ENCODE measurements around the gene FAM50A.
A peak's percentile ranks its signal among the peaks of the same experiment; 100 is the strongest.

The FAM50A gene

GRCh38 chrX:154476821-154477220 is 32.9 kb downstream of the FAM50A start:
- Histone ChIP-seq H3K9ac (ENCODE audit: low read length) (no peak overlapping the region), H3K27ac (ENCODE audit: low read depth, low read length) (no peak overlapping the region), H3K4me3 (ENCODE audit: insufficient read depth, low read length, poor library complexity, severe bottlenecking) (no peak overlapping the region), H3K27me3 (ENCODE audit: low read length) (no peaks in the 10 kb centered on the region), H3F3A (ENCODE audit: insufficient read depth) (peaks cover 18% of the 10 kb centered on the region), H3K4me2 (ENCODE audit: low read depth, low read length, poor library complexity, severe bottlenecking) (no peak overlapping the region), H3K9me3 (ENCODE audit: insufficient read depth, low read length) (no peaks in the 10 kb centered on the region), H3K36me3 (ENCODE audit: low read length) (no peaks in the 10 kb centered on the region), H2AFZ (ENCODE audit: low read depth, low read length, severe bottlenecking) (no peak overlapping the region), H4K20me1 (ENCODE audit: low read depth, low read length) (no peaks in the 10 kb centered on the region), H3K9me2 (replicated peaks; ENCODE audit: insufficient read depth, low read length) (no peaks in the 10 kb centered on the region), H3K79me2 (ENCODE audit: insufficient read depth, low read length) (no peaks in the 10 kb centered on the region)
- no peak for TF ChIP-seq EZH2phosphoT487 (conservative IDR thresholded peaks at IDR 0.05; ENCODE audit: low read length)
- no peak for TF ChIP-seq CTCF (IDR thresholded peaks at IDR 0.05; ENCODE audit: insufficient read depth, low read length, poor library complexity, severe bottlenecking)

- no peak overlapping the region for H2AFZ ChIP-seq (ENCODE audit: low read depth, low read length, severe bottlenecking)
- H3K4me3 ChIP-seq (ENCODE audit: insufficient read depth, low read length, poor library complexity, severe bottlenecking) = peak overlapping the region; percentile 71
- H3K9me3 ChIP-seq (ENCODE audit: insufficient read depth, low read length) = no peaks in the 10 kb centered on the region
- peak overlapping the region; percentile 89 for H3K4me2 ChIP-seq (ENCODE audit: low read depth, low read length, poor library complexity, severe bottlenecking)
- H3K79me2 ChIP-seq (ENCODE audit: insufficient read depth, low read length) = no peaks in the 10 kb centered on the region
- H3K9ac ChIP-seq (ENCODE audit: low read length) = peak overlapping the region; percentile 78
- no peaks in the 10 kb centered on the region for H4K20me1 ChIP-seq (ENCODE audit: low read depth, low read length)
- H3K36me3 ChIP-seq (ENCODE audit: low read length) = no peaks in the 10 kb centered on the region
- no peak for TF ChIP-seq CTCF (IDR thresholded peaks at IDR 0.05; ENCODE audit: insufficient read depth, low read length, poor library complexity, severe bottlenecking)
- TF ChIP-seq EZH2phosphoT487 (conservative IDR thresholded peaks at IDR 0.05; ENCODE audit: low read length) = no peak
- no peaks in the 10 kb centered on the region for H3K27me3 ChIP-seq (ENCODE audit: low read length)
- H3F3A ChIP-seq (ENCODE audit: insufficient read depth) = peaks cover 20% of the 10 kb centered on the region
- H3K9me2 ChIP-seq (replicated peaks; ENCODE audit: insufficient read depth, low read length) = no peaks in the 10 kb centered on the region
- peak overlapping the region; percentile 88 for H3K27ac ChIP-seq (ENCODE audit: low read depth, low read length)
Measured at GRCh38 chrX:154477891-154478477, 34.0 kb downstream of the FAM50A start.

- peak within 1 kb of the TSS; percentile 78 for H3K9ac ChIP-seq (ENCODE audit: low read length)
- TF ChIP-seq EZH2phosphoT487 (conservative IDR thresholded peaks at IDR 0.05; ENCODE audit: low read length) (no peak), CTCF (IDR thresholded peaks at IDR 0.05; ENCODE audit: insufficient read depth, low read length, poor library complexity, severe bottlenecking) (no peak)
- H3K36me3 ChIP-seq (ENCODE audit: low read length) = no peaks in the 10 kb centered on the region
- H3K9me3 ChIP-seq (ENCODE audit: insufficient read depth, low read length) = no peaks in the 10 kb centered on the region
- no peaks in the 10 kb centered on the region for H3K79me2 ChIP-seq (ENCODE audit: insufficient read depth, low read length)
- no peaks in the 10 kb centered on the region for H3K27me3 ChIP-seq (ENCODE audit: low read length)
- H3K9me2 ChIP-seq (replicated peaks; ENCODE audit: insufficient read depth, low read length) = no peaks in the 10 kb centered on the region
- H3K27ac ChIP-seq (ENCODE audit: low read depth, low read length) = peak within 1 kb of the TSS; percentile 88
- H2AFZ ChIP-seq (ENCODE audit: low read depth, low read length, severe bottlenecking) = no peak within 1 kb of the TSS
- H3K4me3 ChIP-seq (ENCODE audit: insufficient read depth, low read length, poor library complexity, severe bottlenecking) = peak within 1 kb of the TSS; percentile 71
- peaks cover 28% of the 10 kb centered on the region for H3F3A ChIP-seq (ENCODE audit: insufficient read depth)
- no peaks in the 10 kb centered on the region for H4K20me1 ChIP-seq (ENCODE audit: low read depth, low read length)
- H3K4me2 ChIP-seq (ENCODE audit: low read depth, low read length, poor library complexity, severe bottlenecking) = peak within 1 kb of the TSS; percentile 89
Measured at GRCh38 chrX:154478728-154479622, 35.0 kb downstream of the FAM50A start, which contains the start of gene LAGE3. Gene LAGE3, minus strand, starts transcription at chrX:154479281. Its CDS starts 366 bp downstream, at chrX:154478915.
